IPS DF 6.9 (cell line): ENCODE results near the gene TRIM8.
A peak's percentile ranks its signal among the peaks of the same experiment; 100 is the strongest.

ENCODE experiments used
- DNase-seq: peaks from one replicate; pipeline ENCODE4 v3.0.0-alpha.2; 2013; ENCODE audit warnings: low read depth, low spot score
- H3K27ac ChIP-seq: one replicate; pipeline ENCODE4 v1.5.1; 2013; ENCODE audit warnings: low read length, control low read depth
- H3K27me3 ChIP-seq: 2 replicates; pipeline ENCODE4 v1.6.1; 2013; ENCODE audit warnings: mild to moderate bottlenecking, low read length; ENCODE audit not compliant: control insufficient read depth, insufficient read depth
- H3K36me3 ChIP-seq: 2 replicates; pipeline ENCODE4 v1.6.1; 2013; ENCODE audit warnings: low read length; ENCODE audit not compliant: control insufficient read depth, insufficient read depth
- H3K4me1 ChIP-seq: 2 replicates; pipeline ENCODE4 v1.6.1; 2013; ENCODE audit warnings: low read length; ENCODE audit not compliant: control insufficient read depth, insufficient read depth
- H3K4me3 ChIP-seq: 2 replicates; pipeline ENCODE4 v1.5.1; 2013; ENCODE audit warnings: mild to moderate bottlenecking, low read length
- H3K9me3 ChIP-seq: 2 replicates; pipeline ENCODE4 v1.6.1; 2013; ENCODE audit warnings: low read length, inconsistent platforms; ENCODE audit not compliant: control insufficient read depth, insufficient read depth
- WGBS: extraction: QIAGEN DNeasy Blood & Tissue Kit; methylation state at CpG from one replicate; pipeline ENCODE4 v1.1.7; 2013; ENCODE audit warnings: mixed read lengths, missing lambda C conversion rate; ENCODE audit not compliant: insufficient read length, insufficient coverage; 5-methylcytosine and 5-hydroxymethylcytosine counted together

Gene TRIM8, protein sequence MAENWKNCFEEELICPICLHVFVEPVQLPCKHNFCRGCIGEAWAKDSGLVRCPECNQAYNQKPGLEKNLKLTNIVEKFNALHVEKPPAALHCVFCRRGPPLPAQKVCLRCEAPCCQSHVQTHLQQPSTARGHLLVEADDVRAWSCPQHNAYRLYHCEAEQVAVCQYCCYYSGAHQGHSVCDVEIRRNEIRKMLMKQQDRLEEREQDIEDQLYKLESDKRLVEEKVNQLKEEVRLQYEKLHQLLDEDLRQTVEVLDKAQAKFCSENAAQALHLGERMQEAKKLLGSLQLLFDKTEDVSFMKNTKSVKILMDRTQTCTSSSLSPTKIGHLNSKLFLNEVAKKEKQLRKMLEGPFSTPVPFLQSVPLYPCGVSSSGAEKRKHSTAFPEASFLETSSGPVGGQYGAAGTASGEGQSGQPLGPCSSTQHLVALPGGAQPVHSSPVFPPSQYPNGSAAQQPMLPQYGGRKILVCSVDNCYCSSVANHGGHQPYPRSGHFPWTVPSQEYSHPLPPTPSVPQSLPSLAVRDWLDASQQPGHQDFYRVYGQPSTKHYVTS

DNA sequence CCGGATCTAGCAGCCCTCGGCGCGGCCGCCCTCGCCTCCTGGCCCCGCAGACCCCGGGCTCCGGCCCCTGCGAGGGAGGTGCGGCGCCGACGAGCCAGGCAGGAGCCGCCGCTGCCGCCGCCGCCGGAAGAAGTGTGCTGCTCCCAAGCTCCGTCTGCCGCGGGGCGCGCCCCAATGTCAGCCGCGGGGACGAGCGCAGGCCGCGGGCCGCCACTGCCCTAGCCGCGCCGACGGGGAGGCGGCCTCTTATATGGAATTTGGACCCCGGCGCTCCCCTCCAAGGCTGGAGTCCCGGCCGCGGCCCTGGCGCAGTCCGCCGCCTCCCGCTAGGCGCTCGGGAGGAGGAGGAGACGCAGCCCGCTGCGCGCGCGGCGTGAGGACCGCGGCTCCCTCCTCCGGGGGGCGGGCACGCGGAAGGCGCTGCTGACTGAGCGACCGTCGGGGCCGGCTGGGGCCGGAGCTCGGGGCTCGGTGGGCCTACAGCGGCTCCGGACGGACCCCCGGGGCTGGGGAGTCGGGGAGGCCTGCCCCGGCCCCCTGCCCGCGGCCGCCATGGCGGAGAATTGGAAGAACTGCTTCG lies at the start of gene TRIM8:
Gene TRIM8, plus strand, starts transcription at position 414 of the 580 bp plus-strand sequence. Its CDS starts 139 bp downstream, at position 553.
- peaks cover 8% of the 10 kb centered on the region for H3K4me1 ChIP-seq
- H3K27ac ChIP-seq = no peak within 1 kb of the TSS
- H3K9me3 ChIP-seq = no peaks in the 10 kb centered on the region
- no CpG with 5 or more reads among the region's 80 CpGs for WGBS
- H3K4me3 ChIP-seq = peak within 1 kb of the TSS; percentile 88
- no peaks in the 10 kb centered on the region for H3K27me3 ChIP-seq
- DNase-seq = no peak
- H3K36me3 ChIP-seq = no peaks in the 10 kb centered on the region

DNA sequence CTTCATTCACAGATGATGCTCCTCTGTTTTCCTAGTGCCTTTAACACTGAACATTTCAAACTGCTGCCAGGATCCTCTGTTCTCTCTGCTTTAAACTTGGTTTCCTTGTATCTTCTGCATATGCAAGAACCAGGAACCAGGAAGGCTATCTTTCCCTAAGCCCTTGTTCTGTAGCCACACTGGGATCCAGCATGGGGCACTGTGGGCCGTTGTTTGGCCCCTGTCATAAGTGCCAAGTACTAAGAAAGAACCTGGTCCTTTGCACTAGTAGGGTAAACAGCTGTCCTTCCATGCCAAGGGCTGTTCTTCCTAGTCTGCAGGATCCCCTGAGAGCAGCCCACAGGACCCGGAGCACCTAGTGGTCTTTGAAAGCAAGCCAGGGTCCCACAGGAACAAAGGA lies 49.0 kb upstream of the TRIM8 start:
- no peaks in the 10 kb centered on the region for H3K36me3 ChIP-seq
- 0 out of 2 replicates have a peak, but pooled peaks cover 2% of the 10 kb centered on the region for H3K4me1 ChIP-seq
- WGBS = no CpG with 5 or more reads among the region's 2 CpGs
- no peak for DNase-seq
- H3K4me3 ChIP-seq = no peak overlapping the region
- H3K27ac ChIP-seq = no peak overlapping the region
- H3K9me3 ChIP-seq = no peaks in the 10 kb centered on the region
- no peaks in the 10 kb centered on the region for H3K27me3 ChIP-seq

DNA sequence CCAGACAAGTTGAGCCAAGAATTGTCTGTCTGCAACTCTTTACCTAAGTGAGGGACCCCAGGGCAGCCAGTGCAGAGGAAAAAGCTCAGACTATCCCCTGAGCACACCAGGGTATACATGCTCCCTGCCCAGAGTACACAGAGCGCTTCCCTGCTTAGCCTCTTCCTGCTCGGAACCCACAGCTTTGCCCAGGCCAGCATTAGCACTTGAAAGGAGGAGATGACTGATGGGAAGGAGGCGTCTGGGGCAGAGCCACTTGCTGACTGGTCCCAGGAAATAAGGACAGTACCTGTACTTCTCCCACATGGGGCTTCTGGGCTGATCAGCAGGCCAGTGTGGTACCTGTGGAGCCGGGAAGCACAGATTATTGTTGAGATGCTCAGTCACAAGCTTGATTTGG lies 48.4 kb upstream of the TRIM8 start:
- Histone ChIP-seq H3K4me1 (0 out of 2 replicates have a peak, but pooled peaks cover 2% of the 10 kb centered on the region), H3K9me3 (no peaks in the 10 kb centered on the region), H3K27ac (no peak overlapping the region), H3K36me3 (no peaks in the 10 kb centered on the region), H3K4me3 (no peak overlapping the region), H3K27me3 (no peaks in the 10 kb centered on the region)
- no CpG with 5 or more reads among the region's 4 CpGs for WGBS
- no peak for DNase-seq

DNA sequence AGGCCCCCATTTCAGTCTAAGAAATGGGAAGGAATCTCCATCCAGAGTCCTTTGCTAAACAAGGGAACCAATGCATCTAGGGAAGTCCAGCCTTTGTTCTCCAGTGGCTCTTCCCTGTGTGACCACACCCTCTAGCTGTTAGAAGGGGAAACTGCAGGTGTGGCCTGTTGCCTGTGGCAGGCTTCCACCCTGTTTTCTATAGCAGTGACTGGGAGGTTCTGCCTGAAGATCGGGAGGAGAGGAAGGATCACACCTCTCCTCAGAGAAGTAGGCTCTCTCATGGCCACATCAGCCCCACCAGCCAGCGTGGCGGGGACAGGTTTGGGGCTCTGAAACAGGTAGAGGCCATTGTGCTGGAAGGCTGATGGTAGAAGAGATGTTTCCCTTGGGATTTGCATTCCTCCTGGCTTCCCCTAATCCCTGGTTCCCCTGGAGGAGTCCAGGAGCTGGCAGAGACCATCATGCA lies 47.7 kb upstream of the TRIM8 start:
- H3K27me3 ChIP-seq = no peaks in the 10 kb centered on the region
- H3K9me3 ChIP-seq = no peaks in the 10 kb centered on the region
- H3K27ac ChIP-seq = no peak overlapping the region
- DNase-seq = peak; percentile 66
- H3K4me1 ChIP-seq = 0 out of 2 replicates have a peak, but pooled peaks cover 2% of the 10 kb centered on the region
- no peaks in the 10 kb centered on the region for H3K36me3 ChIP-seq
- no CpG with 5 or more reads among the region's 3 CpGs for WGBS
- no peak overlapping the region for H3K4me3 ChIP-seq

DNA sequence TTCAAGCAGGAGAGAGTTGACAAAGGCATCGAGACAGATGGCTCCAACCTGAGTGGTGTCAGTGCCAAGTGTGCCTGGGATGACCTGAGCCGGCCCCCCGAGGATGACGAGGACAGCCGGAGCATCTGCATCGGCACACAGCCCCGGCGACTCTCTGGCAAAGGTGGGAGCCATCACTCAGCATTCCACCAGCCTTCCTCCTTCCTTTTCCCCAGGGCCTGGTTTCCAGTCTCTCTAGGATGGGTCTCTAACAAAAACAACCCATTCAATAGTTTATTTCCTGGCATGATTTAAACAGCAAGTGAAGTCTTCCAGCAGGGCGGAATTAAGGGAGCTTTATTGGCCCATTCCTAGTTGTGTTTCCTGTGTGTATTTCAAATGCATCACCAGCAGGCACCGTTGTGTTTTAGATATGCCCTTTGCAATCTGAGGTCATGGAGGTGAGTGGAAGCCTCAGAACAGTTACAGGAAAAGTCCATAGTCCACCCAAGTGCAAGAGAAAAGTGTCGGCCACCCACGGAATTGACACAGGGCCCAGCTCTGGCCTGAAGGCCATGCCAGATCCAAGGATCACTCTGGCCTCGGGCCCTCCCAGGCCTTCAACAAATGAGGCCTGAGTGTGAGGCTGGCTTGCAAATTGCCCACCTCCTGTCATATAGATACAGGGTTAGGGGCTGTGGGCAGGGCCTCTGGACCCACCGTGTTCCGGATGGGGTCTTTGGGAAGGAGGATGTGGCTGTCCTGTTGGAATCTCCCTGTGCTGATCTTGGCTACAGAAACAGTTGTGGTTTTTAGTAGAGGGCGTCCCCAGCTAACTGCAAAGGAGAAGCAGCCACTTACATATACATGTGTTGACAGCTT lies 46.9 kb upstream of the TRIM8 start:
- H3K27ac ChIP-seq = no peak overlapping the region
- 0 out of 2 replicates have a peak, but pooled peaks cover 2% of the 10 kb centered on the region for H3K4me1 ChIP-seq
- H3K4me3 ChIP-seq = no peak overlapping the region
- no peaks in the 10 kb centered on the region for H3K27me3 ChIP-seq
- DNase-seq = no peak
- no peaks in the 10 kb centered on the region for H3K36me3 ChIP-seq
- H3K9me3 ChIP-seq = no peaks in the 10 kb centered on the region
- WGBS = no CpG with 5 or more reads among the region's 16 CpGs

DNA sequence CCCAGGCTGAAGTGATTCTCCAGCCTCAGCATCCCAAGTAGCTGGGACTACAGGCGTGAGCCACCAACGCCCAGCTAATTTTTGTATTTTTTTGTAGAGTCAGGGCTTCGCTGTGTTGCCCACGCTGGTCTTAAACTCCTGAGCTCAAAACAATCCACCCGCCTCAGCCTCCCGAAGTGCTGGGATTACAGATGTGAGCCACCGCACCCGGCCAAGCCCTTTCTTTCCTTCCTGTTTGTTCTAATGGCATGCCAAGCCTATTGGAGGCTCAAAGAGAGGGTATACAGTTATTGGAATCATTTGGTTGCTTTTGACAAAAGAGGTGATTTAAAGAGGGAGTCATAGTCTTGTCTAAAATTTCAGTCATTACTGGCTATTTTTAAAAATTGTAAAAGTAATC lies 46.0 kb upstream of the TRIM8 start:
- Histone ChIP-seq H3K9me3 (no peaks in the 10 kb centered on the region), H3K4me3 (no peak overlapping the region), H3K4me1 (0 out of 2 replicates have a peak, but pooled peaks cover 2% of the 10 kb centered on the region), H3K27ac (no peak overlapping the region), H3K27me3 (no peaks in the 10 kb centered on the region), H3K36me3 (no peaks in the 10 kb centered on the region)
- no peak for DNase-seq
- WGBS = no CpG with 5 or more reads among the region's 8 CpGs

DNA sequence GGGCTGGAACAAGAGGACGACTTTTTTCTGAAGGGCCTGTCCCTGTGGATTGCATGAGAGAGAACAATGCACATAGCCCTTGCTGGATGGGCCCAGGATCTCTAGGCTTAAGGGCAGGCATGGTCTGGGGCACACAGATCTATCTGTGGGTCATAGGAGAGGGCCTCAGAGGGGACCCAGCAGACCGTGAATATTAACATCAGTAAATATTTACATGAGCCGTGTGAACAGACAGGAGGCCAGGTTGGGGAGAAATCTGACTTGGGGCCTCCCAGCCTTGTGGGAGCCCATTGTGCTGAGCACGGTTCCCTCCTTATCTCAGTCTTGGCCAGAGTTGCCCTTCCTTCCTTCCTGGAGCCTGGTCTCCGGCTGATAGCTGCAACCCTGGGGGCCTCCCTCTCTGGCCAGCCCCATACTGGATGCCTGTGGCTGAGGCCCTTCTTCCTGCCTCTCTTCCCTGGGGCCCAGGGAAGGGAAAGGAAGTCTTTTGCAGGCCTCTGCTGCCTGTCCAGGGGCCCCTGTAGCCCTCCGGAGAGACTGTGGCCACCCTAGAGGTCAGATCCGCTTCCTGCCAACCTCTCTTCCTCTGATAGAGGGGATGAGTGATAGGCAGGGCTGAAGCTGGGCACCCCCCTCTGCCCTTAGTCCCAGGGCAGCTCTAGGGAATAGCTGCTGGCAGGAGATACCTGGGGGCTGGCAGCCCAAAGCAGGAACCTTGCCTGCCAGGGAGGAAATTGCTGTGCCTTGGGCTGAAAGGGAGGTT lies 44.5 kb upstream of the TRIM8 start:
- no peak for DNase-seq
- WGBS = no CpG with 5 or more reads among the region's 7 CpGs
- no peak overlapping the region for H3K4me3 ChIP-seq
- no peaks in the 10 kb centered on the region for H3K36me3 ChIP-seq
- H3K4me1 ChIP-seq = 0 out of 2 replicates have a peak, but pooled peaks cover 2% of the 10 kb centered on the region
- H3K27ac ChIP-seq = no peak overlapping the region
- H3K9me3 ChIP-seq = no peaks in the 10 kb centered on the region
- no peaks in the 10 kb centered on the region for H3K27me3 ChIP-seq

DNA sequence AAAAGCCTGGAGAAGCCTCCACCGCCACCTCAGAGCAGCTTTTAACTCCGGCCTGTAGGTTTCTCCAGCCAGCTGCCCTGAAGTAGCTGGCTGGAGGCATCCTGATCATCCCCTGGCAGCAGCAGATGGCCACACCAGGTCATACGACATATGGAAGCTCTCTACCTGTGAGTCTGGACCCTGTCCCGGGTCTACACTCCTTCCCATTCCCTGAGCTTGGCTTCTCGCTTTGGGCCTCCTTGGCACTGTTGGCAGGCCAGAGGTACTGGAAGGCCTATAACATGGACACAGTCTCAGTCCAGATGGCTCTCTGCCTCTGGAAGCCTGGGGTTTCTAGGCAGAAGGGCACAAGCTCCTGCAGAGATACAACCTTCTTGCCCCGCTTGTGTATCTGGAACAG lies 43.5 kb upstream of the TRIM8 start:
- no peak for DNase-seq
- no peak overlapping the region for H3K27ac ChIP-seq
- no CpG with 5 or more reads among the region's 6 CpGs for WGBS
- H3K4me1 ChIP-seq = 0 out of 2 replicates have a peak, but pooled peaks cover 2% of the 10 kb centered on the region
- H3K36me3 ChIP-seq = no peaks in the 10 kb centered on the region
- no peak overlapping the region for H3K4me3 ChIP-seq
- no peaks in the 10 kb centered on the region for H3K9me3 ChIP-seq
- H3K27me3 ChIP-seq = no peaks in the 10 kb centered on the region

DNA sequence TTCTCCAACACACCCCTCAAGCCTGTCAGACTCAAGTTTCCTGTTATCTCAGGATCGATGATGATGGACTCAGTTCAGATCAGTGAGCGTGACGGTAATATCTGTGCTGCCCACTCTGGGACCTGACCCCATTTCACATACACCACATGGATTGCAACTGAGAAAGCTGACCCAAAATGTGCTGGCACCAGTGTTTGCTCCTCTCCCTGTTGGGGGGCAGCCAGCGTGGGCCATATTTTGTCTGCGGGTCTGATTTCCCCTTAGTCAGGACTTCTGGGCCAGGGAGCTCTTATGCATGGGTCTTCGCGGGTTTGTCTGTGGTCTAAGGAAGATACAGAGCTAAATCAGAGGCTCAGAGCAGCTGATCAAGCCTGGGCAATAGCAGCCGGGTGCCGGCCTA lies 42.6 kb upstream of the TRIM8 start:
- no peaks in the 10 kb centered on the region for H3K36me3 ChIP-seq
- no peak overlapping the region for H3K4me3 ChIP-seq
- no peaks in the 10 kb centered on the region for H3K27me3 ChIP-seq
- WGBS = no CpG with 5 or more reads among the region's 9 CpGs
- no peak overlapping the region for H3K27ac ChIP-seq
- no peak for DNase-seq
- no peaks in the 10 kb centered on the region for H3K4me1 ChIP-seq
- no peaks in the 10 kb centered on the region for H3K9me3 ChIP-seq
